HS-27A (cell line): ENCODE data around the gene NT5C1A.

ENCODE experiments used
- DNase-seq: peaks from one replicate; pipeline ENCODE4 v3.0.0-alpha.2; 2012; ENCODE audit warnings: low read depth, missing footprints

The NT5C1A gene

GRCh38 chr1:39689635-39690034, 17.7 kb upstream of the NT5C1A start:
- no peak for DNase-seq

GRCh38 chr1:39689214-39689613, 17.3 kb upstream of the NT5C1A start:
- DNase-seq: no peak

- no peak for DNase-seq
Observed at GRCh38 chr1:39688706-39689105, 16.8 kb upstream of the NT5C1A start.

- DNase-seq: no peak
Observed at GRCh38 chr1:39687243-39687642, 15.3 kb upstream of the NT5C1A start.

- DNase-seq: no peak
Observed at GRCh38 chr1:39685071-39685470, 13.2 kb upstream of the NT5C1A start.

GRCh38 chr1:39684313-39684664, 12.4 kb upstream of the NT5C1A start:
- DNase-seq: no peak

- no peak for DNase-seq
Observed at GRCh38 chr1:39683591-39684312, 11.8 kb upstream of the NT5C1A start.

- DNase-seq: no peak
Observed at GRCh38 chr1:39681999-39682398, 10.1 kb upstream of the NT5C1A start.

- DNase-seq: no peak
Observed at GRCh38 chr1:39681294-39681693, 9.4 kb upstream of the NT5C1A start.

GRCh38 chr1:39680751-39681150, 8.8 kb upstream of the NT5C1A start:
- no peak for DNase-seq

- no peak for DNase-seq
Observed at GRCh38 chr1:39679821-39680220, 7.9 kb upstream of the NT5C1A start.

GRCh38 chr1:39678889-39679288, 7.0 kb upstream of the NT5C1A start:
- DNase-seq: no peak

GRCh38 chr1:39677645-39678044, 5.7 kb upstream of the NT5C1A start:
- no peak for DNase-seq

GRCh38 chr1:39676948-39677548, 5.1 kb upstream of the NT5C1A start:
- DNase-seq: no peak

GRCh38 chr1:39675220-39675619, 3.3 kb upstream of the NT5C1A start:
- no peak for DNase-seq

- no peak for DNase-seq
Observed at GRCh38 chr1:39673215-39673614, 1.3 kb upstream of the NT5C1A start.

- DNase-seq: no peak
Observed at GRCh38 chr1:39672551-39672947, 642 bp upstream of the NT5C1A start.

GRCh38 chr1:39671433-39671792, 494 bp downstream of the NT5C1A start:
- DNase-seq: no peak

GRCh38 chr1:39670689-39671088, 1.2 kb downstream of the NT5C1A start:
- no peak for DNase-seq

- DNase-seq: no peak
Observed at GRCh38 chr1:39668894-39669293, 3.0 kb downstream of the NT5C1A start.

- no peak for DNase-seq
Observed at GRCh38 chr1:39668111-39668510, 3.8 kb downstream of the NT5C1A start.

GRCh38 chr1:39666772-39667171, 5.1 kb downstream of the NT5C1A start:
- no peak for DNase-seq

GRCh38 chr1:39663559-39663958, 8.3 kb downstream of the NT5C1A start:
- DNase-seq: no peak

- no peak for DNase-seq
Observed at GRCh38 chr1:39662861-39663260, 9.0 kb downstream of the NT5C1A start.
